Uterus (tissue), 4 donors: ENCODE measurements around the gene KLHL30. TPM values are rescaled to one million over a fixed set of nuclear protein-coding genes. Genes with fewer than 3 reads are reported as not detected.

Experiments used
- DNase-seq, 2 donors: peaks; one replicate each; pipeline ENCODE4 v3.0.0-alpha.2; 2019 to 2020
- H3K27ac ChIP-seq, 2 donors: fragments of 200-600 bp; sonication (generic); 1 replicate in 1 of 2; 2 replicates in 1 of 2; pipeline ENCODE4 v1.5.1; 2016 to 2018
- H3K27me3 ChIP-seq, 2 donors: fragments of 200-600 bp; sonication (generic); one replicate each; pipeline ENCODE4 v1.5.1; 2018 to 2019; ENCODE audit warnings: control low read depth in 1 of 2
- H3K36me3 ChIP-seq, 2 donors: fragments of 200-600 bp; sonication (generic); one replicate each; pipeline ENCODE4 v1.5.1; 2019; ENCODE audit warnings: control low read depth in 1 of 2
- H3K4me1 ChIP-seq, 2 donors: fragments of 200-600 bp; sonication (generic); one replicate each; pipeline ENCODE4 v1.5.1; 2018 to 2019; ENCODE audit warnings: control low read depth in 1 of 2
- H3K4me3 ChIP-seq, 2 donors: fragments of 200-600 bp; sonication (generic); 1 replicate in 1 of 2; 2 replicates in 1 of 2; pipeline ENCODE4 v1.5.1; 2018 to 2019; ENCODE audit warnings: mild to moderate bottlenecking in 1 of 2
- H3K9me3 ChIP-seq, 2 donors: fragments of 200-600 bp; sonication (generic); one replicate each; pipeline ENCODE4 v1.5.1; 2019; ENCODE audit warnings: control low read depth in 1 of 2
- CTCF ChIP-seq, 4 experiments: fragments of 200-600 bp in 2 of 4; fragments of 450-650 bp in 2 of 4; sonication (generic) in 2 of 4; IDR thresholded peaks; one replicate each; pipeline ENCODE4 v1.5.1; 2016 to 2019; ENCODE audit warnings: antibody characterized with exemption in 4 of 4, mild to moderate bottlenecking in 2 of 4, moderate library complexity in 1 of 4
- POLR2A ChIP-seq, 2 donors: fragments of 450-650 bp; IDR thresholded peaks; one replicate each; pipeline ENCODE4 v1.6.1; 2016; ENCODE audit warnings: antibody characterized with exemption in 2 of 2, mild to moderate bottlenecking in 1 of 2, moderate library complexity in 1 of 2
- intact Hi-C: fragments of 100-400 bp; cut with DNase I; formaldehyde crosslinking; loops from one replicate; pipeline ENCODE4 v1.15.1; 2023; ENCODE audit warnings: low total_unique reads
- total RNA-seq, 4 donors: library from RNA; depleted of rRNA in 3 of 4; stranded (reverse); fragments of >200 nt in 3 of 4; gene quantifications; one replicate each; pipeline versions ENCODE4 v1.1.0 to v1.2.4, GENCODE V29; 2014 to 2023
- donor health status: DM: yes; HTN: yes; CAD: no.

The KLHL30 gene
- total RNA-seq, 4 donors from 2014 or later: under 0.01 to 3.3 (median 0.62) TPM; not detected in 1

- H3K36me3 ChIP-seq: no peaks in the 10 kb centered on the region
- no peak for DNase-seq
- no peaks in the 10 kb centered on the region for H3K27me3 ChIP-seq
- no peak overlapping the region for H3K4me3 ChIP-seq
- intact Hi-C loops: no loop called here
- H3K27ac ChIP-seq: no peak overlapping the region
- no peaks in the 10 kb centered on the region for H3K9me3 ChIP-seq
- TF ChIP-seq CTCF (IDR thresholded peaks at IDR 0.05) (no peak), POLR2A (IDR thresholded peaks at IDR 0.05) (no peak)
- no peaks in the 10 kb centered on the region for H3K4me1 ChIP-seq
Observed at GRCh38 chr2:238123218-238123971, 15.1 kb upstream of the KLHL30 start.

- Histone ChIP-seq H3K4me3 (no peak overlapping the region), H3K27ac (no peak overlapping the region), H3K4me1 (no peaks in the 10 kb centered on the region), H3K36me3 (no peaks in the 10 kb centered on the region), H3K9me3 (no peaks in the 10 kb centered on the region), H3K27me3 (no peaks in the 10 kb centered on the region)
- DNase-seq: no peak
- TF ChIP-seq POLR2A (IDR thresholded peaks at IDR 0.05) (no peak), CTCF (IDR thresholded peaks at IDR 0.05) (no peak)
- intact Hi-C loops: no loop called here
Observed at GRCh38 chr2:238123991-238124470, 14.4 kb upstream of the KLHL30 start.

GRCh38 chr2:238124488-238125126 is 13.9 kb upstream of the KLHL30 start:
- intact Hi-C loops: no loop called here
- Histone ChIP-seq H3K4me3 (no peak overlapping the region), H3K27ac (no peak overlapping the region)

GRCh38 chr2:238125127-238125885 is 13.2 kb upstream of the KLHL30 start:
- TF ChIP-seq POLR2A (IDR thresholded peaks at IDR 0.05): no peak
- TF ChIP-seq CTCF (IDR thresholded peaks at IDR 0.05): no peak
- no peak for DNase-seq
- no peaks in the 10 kb centered on the region for H3K4me1 ChIP-seq
- no peak overlapping the region for H3K27ac ChIP-seq
- H3K4me3 ChIP-seq: no peak overlapping the region
- no peaks in the 10 kb centered on the region for H3K9me3 ChIP-seq
- H3K36me3 ChIP-seq: no peaks in the 10 kb centered on the region
- H3K27me3 ChIP-seq: no peaks in the 10 kb centered on the region
- intact Hi-C loops: no loop called here

More at GRCh38 chr2:238124488-238125126, 13.9 kb upstream of the KLHL30 start:
- TF ChIP-seq POLR2A (IDR thresholded peaks at IDR 0.05): no peak
- TF ChIP-seq CTCF (IDR thresholded peaks at IDR 0.05): no peak
- Histone ChIP-seq H3K4me1 (no peaks in the 10 kb centered on the region), H3K36me3 (no peaks in the 10 kb centered on the region), H3K9me3 (no peaks in the 10 kb centered on the region), H3K27me3 (no peaks in the 10 kb centered on the region)
- no peak for DNase-seq
